ENCODE results near the gene OLA1.

GRCh38 chr2:174254267-174254666 is 5.9 kb upstream of the OLA1 start:
- TF ChIP-seq TEAD4 (IDR thresholded peaks at IDR 0.05) (no peak), EP300 (IDR thresholded peaks at IDR 0.05; ENCODE audit: borderline replicate concordance) (no peak)
